Right forelimb (tissue), 1 donor: ENCODE results near the gene ARHGAP1.
"Not testable (repeated sequence)": the region's sequence is repeated elsewhere in the genome, so short reads cannot be mapped to it uniquely, and the experiment has no call there.

Experiments used
- DNase-seq: peaks from one replicate; pipeline ENCODE4 v3.0.0-alpha.2; 2018

ARHGAP1 gene

DNA sequence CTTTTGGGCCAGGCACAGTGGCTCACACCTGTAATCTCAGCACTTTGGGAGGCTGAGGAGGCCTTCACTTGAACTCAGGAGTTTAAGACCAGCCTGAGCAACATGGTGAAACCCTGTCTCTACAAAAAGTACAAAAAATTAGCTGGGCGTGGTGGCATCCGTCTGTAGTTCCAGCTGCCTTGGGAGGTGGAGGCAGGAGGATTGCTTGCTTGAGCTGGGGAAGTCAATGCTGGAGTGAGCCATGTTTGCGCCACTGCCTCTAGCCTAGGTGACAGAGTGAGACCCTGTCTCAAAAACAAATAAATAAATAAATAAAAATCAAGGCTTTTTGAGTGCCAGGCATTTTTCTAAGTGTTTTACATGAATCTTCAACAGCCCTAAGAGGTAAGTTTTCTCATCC lies 29.9 kb downstream of the ARHGAP1 start:
- DNase-seq = not testable (repeated sequence)

DNA sequence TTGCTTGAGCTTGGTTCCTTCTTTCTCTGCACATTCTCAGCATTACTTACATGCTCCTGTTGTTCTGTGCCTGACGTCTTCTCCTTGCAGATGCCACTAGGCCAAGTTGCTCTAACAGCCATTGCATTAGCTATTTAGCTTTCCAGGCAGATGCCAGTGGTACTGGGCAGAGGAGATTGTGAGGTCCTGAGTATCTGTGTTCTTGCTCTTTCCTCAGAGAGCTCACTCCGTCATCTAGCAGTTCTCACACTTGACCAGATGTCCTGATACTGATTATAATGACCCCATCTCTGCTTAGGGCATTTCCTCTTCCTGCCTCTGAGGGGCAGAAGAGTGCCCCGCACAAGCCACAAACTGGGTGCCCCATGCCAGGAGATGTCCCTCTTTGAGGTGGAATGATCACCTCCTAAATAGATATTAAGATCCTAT lies 30.7 kb downstream of the ARHGAP1 start:
- no peak for DNase-seq

DNA sequence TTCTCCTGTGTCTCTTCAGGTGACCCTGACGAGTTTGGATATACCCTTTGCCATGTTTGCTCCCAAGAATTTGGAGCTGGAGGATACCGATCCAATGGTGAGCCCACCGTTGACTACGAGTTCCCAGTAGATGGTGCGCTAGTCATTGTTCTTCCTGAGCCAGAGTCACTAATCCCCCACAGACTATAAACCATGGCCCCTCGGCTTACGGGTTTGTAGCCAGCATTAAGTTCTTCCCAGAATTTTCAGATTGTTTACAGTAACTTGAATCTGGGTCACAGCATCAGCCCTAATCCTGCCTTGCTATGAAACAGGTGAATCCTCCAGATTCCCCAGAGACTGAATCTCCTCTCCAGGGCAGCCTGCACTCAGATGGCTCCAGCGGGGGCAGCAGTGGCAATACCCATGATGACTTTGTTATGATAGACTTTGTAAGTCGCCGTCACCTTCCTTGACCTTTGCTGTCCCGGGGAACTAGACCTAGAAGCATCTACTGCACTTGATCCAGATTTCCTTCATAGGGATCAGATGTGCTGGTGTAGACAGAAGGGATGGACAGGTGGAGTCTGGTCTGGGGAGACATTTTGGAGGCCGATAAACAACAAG lies 31.8 kb downstream of the ARHGAP1 start:
- DNase-seq = no peak

DNA sequence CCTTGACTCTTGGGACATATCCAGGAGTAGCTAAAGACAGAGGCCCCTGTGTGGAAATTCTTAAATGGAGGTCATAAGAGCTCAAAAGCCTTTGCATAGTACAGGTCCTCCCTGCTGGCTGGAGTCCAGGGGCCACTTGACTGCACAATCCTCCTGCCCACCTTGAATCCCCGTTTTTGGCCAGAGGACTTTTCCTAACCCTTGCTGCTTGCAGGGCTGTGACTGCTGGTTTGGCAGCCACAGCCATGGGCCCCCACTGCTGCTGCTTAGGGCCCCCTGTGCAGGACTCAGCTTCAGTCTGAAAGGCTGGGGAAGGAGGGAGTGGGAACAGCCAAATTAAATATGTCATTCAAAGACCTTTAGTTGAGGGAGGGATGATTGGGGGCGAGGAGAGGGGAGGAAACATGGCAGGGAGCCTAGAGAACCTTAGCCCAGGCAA lies 33.4 kb downstream of the ARHGAP1 start:
- DNase-seq = no peak

DNA sequence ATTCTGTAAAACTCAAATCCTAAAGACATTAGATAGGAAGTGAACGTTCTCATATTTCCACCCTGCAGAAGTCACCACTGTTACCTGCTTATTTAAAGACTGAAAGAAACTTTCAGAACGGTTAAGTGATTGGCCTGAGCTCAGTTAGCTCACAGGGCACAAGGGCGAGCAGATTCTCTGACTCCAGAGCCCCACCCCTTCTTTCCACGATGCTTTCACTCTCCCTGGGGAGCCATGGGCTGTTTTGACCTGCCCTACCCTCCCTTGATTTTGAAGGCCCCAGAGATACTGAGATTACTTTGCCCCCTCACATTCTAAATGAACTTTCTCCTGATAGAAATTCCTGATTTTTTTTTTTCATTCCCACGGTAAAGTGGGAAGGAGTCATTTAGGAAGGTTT lies 33.9 kb downstream of the ARHGAP1 start:
- no peak for DNase-seq

DNA sequence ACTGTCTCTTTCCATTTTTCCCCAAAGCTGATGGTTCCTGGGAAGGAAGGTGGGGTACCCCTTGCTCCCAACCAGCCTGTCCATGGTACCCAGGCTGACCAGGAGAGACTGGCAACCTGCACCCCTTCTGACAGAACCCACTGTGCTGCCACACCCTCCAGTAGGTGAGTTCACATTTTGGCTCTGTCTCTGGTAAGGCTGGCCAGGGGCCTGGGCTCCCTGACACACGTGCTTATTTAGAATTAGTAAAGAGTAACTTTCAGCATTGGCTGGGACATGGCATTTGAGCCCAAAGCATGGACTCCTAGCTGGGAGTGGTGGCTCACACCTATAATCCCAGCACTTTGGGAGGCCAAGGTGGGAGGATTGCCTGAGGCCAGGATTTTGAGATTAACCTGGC lies 35.1 kb downstream of the ARHGAP1 start:
- no peak for DNase-seq

DNA sequence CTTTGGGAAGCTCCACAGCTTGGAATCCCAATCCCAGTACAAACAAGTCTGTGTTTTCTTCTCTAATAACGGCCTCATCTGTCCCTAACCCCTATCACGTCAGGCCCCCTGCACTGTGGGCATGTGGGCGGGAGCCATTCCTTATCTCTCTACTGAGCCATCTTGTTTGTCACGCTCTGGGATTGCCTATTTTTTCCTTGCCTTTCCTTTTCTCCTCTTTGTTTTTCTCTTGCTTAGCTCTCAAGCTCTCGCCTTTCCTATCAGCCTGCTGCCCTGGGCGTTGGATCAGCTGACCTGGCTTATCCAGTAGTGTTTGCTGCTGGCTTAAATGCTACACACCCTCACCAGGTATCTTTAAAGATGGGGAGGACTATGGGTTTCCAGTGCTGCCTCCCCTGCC lies 35.8 kb downstream of the ARHGAP1 start:
- no peak for DNase-seq

DNA sequence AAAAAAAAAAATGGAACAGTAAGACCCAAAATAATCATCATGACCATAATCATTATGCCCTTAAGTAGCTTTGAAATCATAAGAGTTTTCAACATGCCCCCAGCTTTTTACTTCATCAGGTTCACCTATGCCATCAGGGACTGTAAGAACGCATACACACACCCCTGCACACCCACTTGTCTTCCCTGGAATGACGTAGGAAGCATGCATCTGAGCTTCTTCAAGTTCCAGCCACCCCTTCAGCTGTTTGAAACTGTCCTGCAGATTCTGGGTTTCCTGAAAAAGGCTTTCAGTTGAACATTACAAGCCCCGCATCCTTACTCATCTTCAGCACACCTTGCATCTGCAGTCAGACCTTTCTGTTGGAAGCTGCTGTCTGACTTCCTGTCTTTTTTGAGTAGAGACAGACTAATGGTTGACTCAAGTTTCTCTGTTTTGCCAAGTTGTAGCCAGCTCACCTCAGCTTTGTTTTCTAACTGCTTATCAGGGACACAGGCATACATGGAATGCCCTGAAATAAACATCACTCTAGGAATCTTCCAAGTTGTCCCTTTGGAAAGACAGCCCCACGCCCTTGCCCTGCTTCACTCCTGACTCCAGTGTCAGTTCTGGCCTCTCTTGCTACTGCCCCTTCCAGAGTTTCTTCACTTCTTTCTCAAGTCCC lies 37.0 kb downstream of the ARHGAP1 start:
- no peak for DNase-seq

DNA sequence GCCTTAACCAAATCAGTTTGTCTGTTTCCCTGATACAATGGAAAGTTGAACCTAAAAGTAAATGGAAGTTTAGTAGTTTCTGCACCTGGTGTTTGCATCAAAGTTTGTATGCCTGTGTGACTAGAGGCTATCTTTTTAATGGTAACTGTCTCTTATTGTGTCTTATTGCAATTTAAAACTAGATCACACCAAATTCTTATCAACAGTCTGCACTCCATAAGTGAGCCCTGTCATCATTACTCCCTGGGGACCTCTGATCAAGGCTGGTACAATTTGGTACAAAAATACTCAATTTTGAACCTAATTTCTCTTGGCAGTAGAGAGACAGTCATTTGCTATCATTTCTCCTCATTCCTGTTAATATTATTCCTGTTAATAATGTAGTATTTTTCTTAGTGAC lies 38.1 kb downstream of the ARHGAP1 start:
- no peak for DNase-seq

DNA sequence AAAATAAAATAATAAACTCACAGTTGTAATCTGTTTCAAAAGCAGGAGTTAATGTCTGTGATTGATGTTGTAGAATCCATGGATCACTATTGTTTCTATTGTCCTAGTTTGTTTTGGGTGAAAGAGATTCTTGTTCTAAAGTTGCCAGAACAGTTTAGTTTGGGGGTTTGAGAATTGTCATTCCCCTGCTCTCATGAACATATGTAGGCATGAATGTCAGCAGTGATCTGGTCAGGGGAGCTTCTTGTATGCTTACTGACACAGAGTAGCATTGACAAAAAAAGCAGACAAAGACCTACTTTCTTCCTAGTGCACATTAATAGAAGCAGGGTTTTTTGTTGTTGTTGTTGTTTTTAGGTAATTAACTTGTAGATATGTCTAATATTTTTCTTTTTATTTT lies 38.6 kb downstream of the ARHGAP1 start:
- DNase-seq = no peak

DNA sequence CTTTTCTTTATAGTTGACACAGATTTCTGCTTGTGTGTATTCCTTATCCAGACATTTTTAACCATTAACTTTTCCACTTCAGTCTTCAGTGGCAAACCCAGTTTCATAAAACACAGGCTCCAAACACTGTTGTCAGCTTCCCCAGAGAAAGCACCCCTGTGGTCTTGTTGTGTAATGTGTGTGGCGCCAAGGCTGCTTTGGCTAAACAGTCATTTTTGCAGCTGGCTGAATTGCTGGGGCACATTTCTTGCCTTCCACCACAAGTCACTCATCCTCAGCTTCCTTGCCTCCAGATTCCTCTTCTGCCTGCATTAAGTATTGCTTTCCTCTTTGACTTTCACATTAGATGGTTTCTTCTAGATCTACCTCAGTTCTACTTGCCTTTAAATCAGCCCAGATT lies 40.5 kb downstream of the ARHGAP1 start:
- no peak for DNase-seq

DNA sequence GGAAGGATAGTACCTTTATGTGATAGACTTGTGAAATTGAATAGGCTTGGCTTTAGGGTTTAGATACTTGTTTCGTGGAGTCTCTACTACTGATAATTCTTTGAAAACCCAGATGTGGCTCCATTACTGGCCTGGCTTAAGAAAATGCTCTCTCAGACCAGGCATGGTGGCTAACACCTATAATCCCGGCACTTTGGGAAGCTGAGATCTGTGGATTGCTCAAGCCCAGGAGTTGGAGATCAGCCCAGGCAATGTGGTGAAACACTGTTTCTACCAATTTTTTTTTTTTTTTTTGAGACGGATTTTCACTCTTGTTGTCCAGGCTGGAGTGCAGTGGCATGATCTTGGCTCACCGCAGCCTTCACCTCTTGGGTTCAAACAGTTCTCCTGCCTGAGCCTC lies 42.2 kb downstream of the ARHGAP1 start:
- DNase-seq = no peak

DNA sequence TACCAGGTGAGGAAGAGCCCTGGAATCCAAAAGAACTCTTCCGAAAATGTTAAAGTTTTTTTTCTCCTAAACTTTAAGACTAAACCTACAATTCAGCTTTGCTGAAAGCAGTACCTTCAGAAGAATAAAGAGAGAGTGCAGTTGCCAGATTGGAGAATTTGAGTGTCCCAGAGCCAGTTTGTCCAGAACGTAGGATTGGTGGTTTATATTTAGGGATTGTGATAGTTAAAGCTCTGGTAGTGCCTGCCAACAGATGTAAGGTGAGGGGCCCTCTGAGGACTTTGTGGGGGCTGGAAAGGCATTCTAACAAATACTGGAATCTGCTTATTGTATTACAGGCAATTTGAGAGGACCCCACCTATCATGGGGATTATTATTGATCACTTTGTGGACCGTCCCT lies 43.2 kb downstream of the ARHGAP1 start:
- DNase-seq = no peak

DNA sequence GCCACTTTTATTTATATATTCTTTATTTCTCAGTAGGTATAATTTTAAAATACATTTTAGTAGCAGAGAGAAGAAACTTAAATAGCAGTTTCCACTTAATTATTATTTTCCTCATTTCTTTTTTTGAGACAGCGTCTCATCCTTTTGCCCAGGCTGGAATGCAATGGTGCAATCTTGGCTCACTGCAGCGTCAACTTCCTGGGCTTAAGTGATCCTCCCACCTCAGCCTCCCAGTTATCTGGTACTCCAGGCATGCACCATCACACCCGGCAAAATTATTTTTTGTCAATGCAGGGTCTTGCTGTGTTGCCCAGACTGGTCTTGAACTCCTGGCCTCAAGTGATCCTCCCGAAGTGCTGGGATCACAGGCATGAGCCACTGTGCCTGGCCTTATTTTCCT lies 44.8 kb downstream of the ARHGAP1 start:
- DNase-seq = no peak

DNA sequence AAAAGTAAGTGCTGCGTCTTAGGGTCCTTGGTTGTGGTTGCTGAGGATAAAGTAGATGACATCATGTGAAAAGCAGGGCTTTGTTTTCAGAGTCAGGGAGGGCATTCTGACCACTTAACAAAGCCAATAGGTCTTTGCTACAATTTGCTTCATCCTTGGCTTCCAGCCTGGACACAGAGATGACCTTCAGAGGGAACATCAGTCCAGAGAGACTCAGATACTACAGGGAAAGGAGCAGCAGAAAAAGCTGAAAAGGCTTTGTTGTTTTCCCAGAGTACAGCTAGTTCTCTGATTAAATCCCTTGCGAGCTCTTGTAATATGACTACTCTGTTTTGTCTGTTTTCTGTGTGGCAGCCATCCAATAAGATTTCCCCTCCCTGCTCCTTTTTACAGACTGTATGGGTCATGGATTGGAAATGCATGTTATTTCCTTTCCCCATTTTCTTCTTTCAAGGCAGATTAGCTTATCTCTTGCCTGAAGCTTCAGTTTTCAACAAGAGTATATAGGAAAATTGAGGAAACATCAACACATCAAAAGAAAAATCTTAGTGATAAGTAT lies 51.2 kb downstream of the ARHGAP1 start:
- no peak for DNase-seq

DNA sequence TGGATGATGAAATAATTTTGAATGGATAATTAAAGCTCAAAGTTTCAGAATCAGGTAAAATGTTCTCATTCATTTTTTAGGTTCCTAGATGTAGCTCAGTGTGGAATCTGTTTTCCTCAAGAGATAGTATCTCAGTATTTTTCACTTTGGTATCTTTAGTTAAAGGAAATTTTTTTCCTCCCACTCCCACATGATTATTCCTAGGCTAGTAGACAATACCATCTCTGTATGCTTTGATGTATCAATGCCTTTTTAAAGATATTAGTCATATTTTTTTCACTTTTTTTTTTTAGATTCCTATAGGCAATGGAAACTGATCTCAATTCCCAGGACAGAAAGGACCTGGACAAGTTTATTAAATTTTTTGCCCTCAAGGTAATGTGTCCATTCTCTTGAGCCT lies 56.4 kb downstream of the ARHGAP1 start:
- no peak for DNase-seq

DNA sequence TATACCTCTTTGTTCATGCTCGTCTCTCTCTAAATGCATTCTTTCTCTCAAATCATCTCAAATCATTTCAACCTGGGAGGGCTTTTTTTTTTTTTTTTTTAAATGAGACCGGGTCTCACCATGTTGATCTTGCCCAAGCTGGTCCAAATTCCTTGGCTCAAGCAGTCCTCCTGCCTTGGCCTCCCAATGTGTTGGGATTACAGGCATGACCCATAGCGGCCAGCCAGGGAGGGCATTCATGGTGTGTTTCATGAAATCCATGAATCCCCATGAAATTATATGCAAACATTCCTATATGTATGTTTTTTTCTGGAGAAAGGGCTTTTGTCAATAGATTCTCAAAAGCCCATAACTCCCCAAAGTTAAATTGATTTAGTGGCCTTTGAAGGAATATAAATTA lies 56.9 kb downstream of the ARHGAP1 start:
- no peak for DNase-seq

DNA sequence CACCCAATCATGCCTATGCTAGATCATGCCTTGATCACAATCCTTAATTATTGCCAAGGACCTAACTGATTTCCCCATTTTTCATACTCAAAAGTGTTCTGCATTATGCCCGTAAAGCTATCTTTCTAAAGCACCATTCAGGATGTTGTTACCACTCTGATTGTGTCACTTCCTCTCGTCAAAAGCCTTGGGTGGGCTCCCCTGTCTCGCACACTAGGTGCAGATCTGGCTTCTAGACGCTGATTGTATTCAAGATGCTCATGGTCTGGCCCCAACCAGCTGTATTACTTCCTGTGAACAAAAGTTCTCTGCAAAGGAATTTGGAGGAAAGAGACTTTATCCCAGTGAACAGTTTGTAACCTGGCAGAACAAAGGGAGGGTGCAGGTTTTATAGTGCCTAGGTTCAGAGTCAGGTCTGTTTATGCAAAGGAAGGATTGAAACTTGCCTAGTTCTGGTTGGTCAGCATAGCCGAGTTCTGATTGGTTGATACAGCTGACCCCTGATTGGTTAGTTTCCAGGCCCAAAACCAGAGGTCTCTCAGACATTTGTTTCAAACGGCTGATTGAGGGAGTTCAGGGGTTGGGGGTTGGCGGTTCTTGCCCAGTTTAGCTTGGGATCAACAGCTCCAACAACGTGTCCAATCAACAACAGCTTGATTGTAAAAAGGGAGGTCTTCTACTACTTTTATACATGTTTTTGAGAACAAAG lies 57.6 kb downstream of the ARHGAP1 start:
- DNase-seq = no peak

DNA sequence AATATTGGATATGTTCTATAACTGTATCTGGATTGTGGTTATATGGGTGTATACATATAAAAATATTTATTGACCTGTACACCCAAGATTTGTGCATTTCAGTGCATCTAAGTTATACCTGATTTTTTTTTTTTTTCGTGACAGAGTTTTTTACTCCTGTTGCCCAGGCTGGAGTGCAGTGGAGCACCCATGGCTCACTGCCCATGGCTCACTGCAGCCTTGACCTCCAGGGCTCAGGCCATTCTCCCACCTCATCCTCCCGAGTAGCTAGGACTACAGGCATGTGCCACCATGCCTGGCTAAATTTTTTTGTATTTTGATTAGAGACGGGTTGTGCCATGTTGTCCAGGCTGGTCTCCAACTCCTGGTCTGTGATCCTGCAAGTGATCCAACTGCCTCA lies 58.8 kb downstream of the ARHGAP1 start:
- DNase-seq = no peak

DNA sequence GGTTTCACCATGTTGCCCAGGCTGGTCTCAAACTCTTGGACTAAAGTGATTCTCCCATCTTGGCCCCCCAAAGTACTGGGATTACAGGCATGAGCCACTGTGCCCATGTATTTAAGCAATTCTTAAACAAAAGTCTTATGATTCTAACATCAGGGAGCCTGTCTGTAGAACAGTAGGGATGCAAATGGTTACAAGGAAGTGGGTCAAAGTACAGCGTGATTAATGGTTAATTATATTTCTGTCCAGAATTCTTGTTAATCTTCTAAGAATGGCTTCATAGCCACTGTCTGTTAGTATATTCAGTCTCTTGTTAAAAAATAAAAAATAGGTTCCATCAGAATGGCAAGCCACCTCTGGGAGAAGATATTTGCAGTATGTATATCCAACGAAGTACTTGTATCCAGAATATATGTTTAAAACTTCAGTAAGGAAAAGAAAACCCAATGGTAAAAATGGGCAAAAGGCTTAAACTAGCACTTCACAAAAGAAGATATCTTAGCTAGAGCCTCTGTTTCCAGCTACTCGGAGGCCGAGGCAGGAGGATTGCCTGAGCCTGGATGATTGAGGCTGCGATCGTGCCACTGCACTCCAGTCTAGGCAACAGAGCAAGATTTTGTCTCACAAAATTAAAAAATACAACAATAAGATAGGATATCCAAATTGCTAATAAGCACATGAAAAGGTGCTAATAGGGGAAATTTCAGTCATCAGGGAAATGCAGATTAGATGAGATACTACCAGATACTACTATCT lies 60.2 kb downstream of the ARHGAP1 start:
- no peak for DNase-seq

DNA sequence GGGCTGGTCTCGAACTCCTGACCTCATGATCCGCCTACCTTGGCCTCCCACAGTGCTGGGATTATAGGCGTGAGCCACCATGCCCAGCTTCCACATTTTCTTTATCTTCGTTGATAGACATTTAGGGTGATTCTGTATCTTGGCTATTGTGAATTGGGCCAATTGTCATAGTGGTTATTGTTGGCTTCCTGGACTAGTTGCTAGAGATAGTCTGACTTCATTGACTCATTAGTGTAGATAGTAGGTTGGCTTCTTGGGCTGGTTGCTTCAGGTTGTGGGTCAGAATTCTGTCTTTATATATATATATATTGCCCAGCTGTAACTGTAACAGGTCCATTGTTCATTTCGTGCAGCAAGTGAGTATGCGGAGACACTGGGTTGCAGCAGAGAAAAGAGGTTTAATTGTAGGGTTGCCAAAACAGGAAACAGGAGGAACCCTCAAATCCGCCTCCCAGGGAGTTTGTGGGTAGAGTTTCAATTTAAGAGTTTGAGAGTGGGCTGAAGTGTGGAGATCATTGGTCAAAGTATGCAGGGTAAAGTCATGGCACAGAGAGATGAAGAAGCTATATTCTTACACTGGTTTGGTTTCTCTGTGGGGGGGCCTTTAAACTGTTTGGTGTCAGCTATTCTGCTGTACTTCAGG lies 61.1 kb downstream of the ARHGAP1 start:
- DNase-seq = no peak

DNA sequence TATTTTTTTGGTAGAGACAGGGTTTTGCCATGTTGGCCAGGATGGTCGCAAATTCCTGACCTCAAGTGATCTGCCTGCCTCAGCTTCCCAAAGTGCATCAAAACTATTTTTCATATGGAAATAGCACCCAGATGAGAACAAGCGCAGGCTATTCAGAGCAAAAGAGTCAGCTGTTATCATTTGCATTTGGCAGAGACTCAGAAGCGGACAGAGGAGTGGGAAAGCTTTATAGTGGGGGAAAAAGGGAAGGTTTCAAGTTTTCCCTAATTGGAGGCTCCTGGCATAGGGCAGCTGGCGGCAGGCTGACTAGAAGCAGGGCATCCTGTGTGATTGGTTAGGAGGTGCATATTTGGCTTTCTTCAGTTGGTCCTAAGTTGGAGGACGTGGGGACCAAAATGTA lies 62.9 kb downstream of the ARHGAP1 start:
- DNase-seq = no peak
